Measurements from ENCODE around the gene MAPKBP1.

GRCh38 chr15:41834096-41834495, 59.8 kb downstream of the MAPKBP1 start:
- no peak for TF ChIP-seq JUND (IDR thresholded peaks at IDR 0.05; ENCODE audit: low read length)
- TF ChIP-seq EZH2 (IDR thresholded peaks at IDR 0.05; ENCODE audit: low read depth, low read length, severe bottlenecking) = no peak
- no peak for TF ChIP-seq CTCF (IDR thresholded peaks at IDR 0.05; ENCODE audit: control extremely low read depth in 1 of 3, insufficient read depth in 1 of 3, low read depth in 1 of 3, low read length in 3 of 3)
- TF ChIP-seq CHD2 (IDR thresholded peaks at IDR 0.05; ENCODE audit: low read length) = no peak
- TF ChIP-seq POLR2A (IDR thresholded peaks at IDR 0.05; ENCODE audit: control extremely low read depth in 1 of 2, low read depth in 2 of 2, low read length in 2 of 2) = no peak
- no peak for TF ChIP-seq MAX (IDR thresholded peaks at IDR 0.05)
- no peak for TF ChIP-seq FOSL1 (IDR thresholded peaks at IDR 0.05; ENCODE audit: insufficient read depth, low read depth, low read length)
- TF ChIP-seq SIN3A (conservative IDR thresholded peaks at IDR 0.05 in 1 of 2, IDR thresholded peaks at IDR 0.05 in 1 of 2; ENCODE audit: low read depth in 1 of 2, low read length in 2 of 2) = no peak
- TF ChIP-seq ZNF274 (IDR thresholded peaks at IDR 0.05; ENCODE audit: borderline replicate concordance, extremely low read depth, low read length) = no peak
- no peak for TF ChIP-seq TCF12 (IDR thresholded peaks at IDR 0.05; ENCODE audit: low read depth, low read length)
- TF ChIP-seq KDM1A (IDR thresholded peaks at IDR 0.05; ENCODE audit: borderline replicate concordance, low read length) = no peak

Measured in H1 (cell line).